K562 (cell line): ENCODE results near the gene ZNF440. TPM values are rescaled to one million over a fixed set of nuclear protein-coding genes. Genes with fewer than 3 reads are reported as not detected.
A peak's percentile ranks its signal among the peaks of the same experiment; 100 is the strongest.

Experiments used
- ATAC-seq: fragments of 200-7000 bp; cut with Tn5 transposase; 3 replicates; pipeline ENCODE4 v1.9.1; 2020; ENCODE audit warnings: moderate library complexity
- BruUV-seq: library from RNA; stranded (reverse); fragments of 400-500 nt; replicated peaks from 2 replicates; lab custom pipeline; 2021; lab: Mats Ljungman, UMichigan
- CTCF ChIA-PET: fragments of 300-600 bp; formaldehyde crosslinking; extraction: SDS; loops from one replicate; lab custom pipeline; 2021; ENCODE audit warnings: low intra/inter-chr PET ratio; lab: Yijun Ruan, JAX
- POLR2A ChIA-PET: fragments of 300-600, 350-650 bp; sonication (Branson Sonifier 250); formaldehyde crosslinking; extraction: SDS; loops from one replicate; lab custom pipeline; 2021; ENCODE audit warnings: antibody characterized with exemption, inconsistent platforms; lab: Yijun Ruan, JAX
- DNase-seq, 4 experiments: peaks; one replicate each; pipeline versions ENCODE4 v3.0.0 to v3.0.0-alpha.2; 2011 to 2018; ENCODE audit warnings: low spot score in 3 of 4, mixed read lengths in 3 of 4; ENCODE audit errors: extremely low read depth in 1 of 4
- FAIRE-seq: peaks from 2 replicates; lab custom pipeline; 2011; peaks lifted over from hg19 to GRCh38; lab: Jason Lieb, UNC
- H2AFZ ChIP-seq: 2 replicates; pipeline ENCODE4 v1.6.0; 2011; ENCODE audit warnings: low read depth, low read length, control low read depth, inconsistent platforms
- H3K27ac ChIP-seq: fragments of 200-600 bp; 3 replicates; pipeline ENCODE4 v1.8.0; 2011; ENCODE audit warnings: low read depth, mild to moderate bottlenecking, control low read depth, inconsistent platforms, low read length, moderate library complexity, mixed read lengths; ENCODE audit errors: extremely low read depth
- H3K27me3 ChIP-seq, 2 experiments: fragments of 300-600 bp in 1 of 2; 2 replicates in 1 of 2; 3 replicates in 1 of 2; pipeline versions ENCODE4 v1.6.0 to v1.8.0; 2011; ENCODE audit warnings: inconsistent platforms in 2 of 2, low read length in 2 of 2, mild to moderate bottlenecking in 1 of 2, mixed read lengths in 1 of 2, moderate library complexity in 1 of 2; ENCODE audit not compliant: control insufficient read depth in 2 of 2, insufficient read depth in 2 of 2
- H3K36me3 ChIP-seq: fragments of 300-600 bp; 3 replicates; pipeline ENCODE4 v1.8.0; 2011; ENCODE audit warnings: mild to moderate bottlenecking, low read length, inconsistent platforms; ENCODE audit not compliant: control insufficient read depth, insufficient read depth
- H3K4me1 ChIP-seq, 2 experiments: fragments of 200-600 bp in 1 of 2; replicated peaks in 1 of 2; 2 replicates in 1 of 2; 3 replicates in 1 of 2; pipeline versions ENCODE4 v1.5.1 to v1.8.0; 2011; ENCODE audit warnings: inconsistent platforms in 2 of 2, low read length in 2 of 2, mild to moderate bottlenecking in 1 of 2, mixed read lengths in 1 of 2, moderate library complexity in 1 of 2; ENCODE audit not compliant: control insufficient read depth in 2 of 2, insufficient read depth in 2 of 2
- H3K4me2 ChIP-seq: 2 replicates; pipeline ENCODE4 v1.6.1; 2011; ENCODE audit warnings: low read length, control low read depth, inconsistent platforms, mixed read lengths; ENCODE audit not compliant: insufficient read depth
- H3K4me3 ChIP-seq: fragments of 200-600 bp; sonication (generic), shearing (Covaris generic); 2 replicates; pipeline ENCODE4 v1.5.1; 2016; ENCODE audit warnings: control low read depth, inconsistent platforms
- H3K79me2 ChIP-seq: fragments of 200-600 bp; 3 replicates; pipeline ENCODE4 v1.8.0; 2011; ENCODE audit warnings: low read length, inconsistent platforms; ENCODE audit not compliant: control insufficient read depth, insufficient read depth
- H3K9ac ChIP-seq, 2 experiments: 2 replicates each; pipeline versions ENCODE4 v1.6.0 to v1.6.1; 2011; ENCODE audit warnings: low read depth in 2 of 2, low read length in 2 of 2, control low read depth in 1 of 2, inconsistent platforms in 1 of 2, mild to moderate bottlenecking in 1 of 2, mixed read lengths in 1 of 2; ENCODE audit not compliant: insufficient read depth in 1 of 2
- H3K9me1 ChIP-seq: one replicate; pipeline ENCODE4 v1.6.0; 2011; ENCODE audit warnings: inconsistent platforms, mild to moderate bottlenecking, low read length, moderate library complexity; ENCODE audit not compliant: control insufficient read depth, insufficient read depth
- H3K9me3 ChIP-seq: replicated peaks from 2 replicates; pipeline ENCODE4 v1.5.1; 2011; ENCODE audit warnings: low read depth, low read length, inconsistent platforms; ENCODE audit not compliant: control insufficient read depth, insufficient read depth
- H4K20me1 ChIP-seq: replicated peaks from 2 replicates; pipeline ENCODE4 v1.6.1; 2011; ENCODE audit warnings: low read length, inconsistent platforms, mixed read lengths; ENCODE audit not compliant: control insufficient read depth, insufficient read depth
- CBX3 ChIP-seq, 2 experiments: IDR thresholded peaks; 1 replicate in 1 of 2; 2 replicates in 1 of 2; pipeline ENCODE4 v1.6.1; 2012; ENCODE audit warnings: inconsistent platforms in 2 of 2, low read length in 2 of 2, borderline replicate concordance in 1 of 2, control low read depth in 1 of 2
- ZNF512 ChIP-seq: IDR thresholded peaks from 2 replicates; pipeline ENCODE4 v1.6.1; 2016; ENCODE audit warnings: missing genetic modification characterization, missing compliant biosample characterization
- in situ Hi-C: fragments of 300-500 bp; cut with MboI; formaldehyde crosslinking; loops from 4 replicates; pipeline ENCODE4 v1.15.0; 2018; ENCODE audit warnings: inconsistent platforms, mixed read lengths
- intact Hi-C: fragments of 100-400 bp; cut with micrococcal nuclease; formaldehyde crosslinking; loops from 2 replicates; pipeline ENCODE4 v1.14.2; 2022
- polyA plus RNA-seq, 8 experiments: library from polyadenylated mRNA; depleted of rRNA in 4 of 8; stranded (reverse) in 5 of 8; unstranded in 3 of 8; fragments of >200 nt; fragmentation: Nextera tagmentation in 2 of 8; fragmentation: Illumina TruSeq in 1 of 8; extraction: Ambion mirVana in 2 of 8; extraction: Trizol in 1 of 8; gene quantifications; 2 replicates each; pipeline versions ENCODE4 v1.2.1 to v1.2.3, GENCODE V29; 2011 to 2014; ENCODE audit warnings: inconsistent platforms in 1 of 8, missing spikeins in 1 of 8
- total RNA-seq, 7 experiments: library from RNA; depleted of rRNA in 6 of 7; stranded (reverse); fragments of >200 nt in 6 of 7; fragmentation: Illumina TruSeq in 2 of 7; extraction: Trizol in 2 of 7; gene quantifications; 2 replicates each; pipeline versions ENCODE4 v1.2.1 to v1.2.3, GENCODE V29; 2011 to 2021; ENCODE audit warnings: low replicate concordance in 1 of 7
- TF ChIP-seq, protein P1 (sequence below): fragments of 200-800 bp; sonication (Bioruptor generic); IDR thresholded peaks from 2 replicates; pipeline ENCODE4 v1.6.1; 2016; ENCODE audit warnings: missing genetic modification characterization, missing compliant biosample characterization

ZNF440 gene
- total and polyA plus RNA-seq, 9 of the 15 experiments (the other 6 are each of a cell fraction or from before 2014, with no cell fraction given): 5.9 to 32.6 (median 13.4) TPM

DNA sequence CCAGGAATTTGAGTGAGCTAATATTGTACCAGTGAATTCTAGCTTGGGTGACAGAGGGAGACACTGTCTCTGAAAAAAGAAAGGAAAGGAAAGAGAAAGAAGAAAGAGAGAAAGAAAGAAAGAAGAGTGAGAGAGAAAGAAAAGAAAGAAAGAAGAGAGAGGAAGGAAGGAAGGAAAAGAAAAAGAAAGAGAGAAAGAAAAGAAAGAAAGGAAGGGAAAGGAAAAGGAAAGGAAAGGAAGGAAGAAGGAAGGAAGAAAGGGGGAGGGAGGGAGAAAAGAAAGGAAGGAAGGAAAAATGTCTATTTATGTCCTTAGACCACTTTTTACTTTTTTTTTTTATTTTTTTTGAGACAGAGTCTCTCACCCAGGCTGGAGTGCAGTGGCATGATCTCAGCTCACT lies 21.1 kb upstream of the ZNF440 start:
- H4K20me1 ChIP-seq: no peaks in the 10 kb centered on the region
- DNase-seq: no peak
- no peak overlapping the region for H3K4me2 ChIP-seq
- H2AFZ ChIP-seq: no peak overlapping the region
- ChIA-PET POLR2A (no interaction called here), CTCF (no interaction called here)
- peaks cover 3 to 8% of the 10 kb centered on the region in 2 experiments; a peak in 3 of 5 replicates for H3K4me1 ChIP-seq
- FAIRE-seq: no peak
- H3K9me3 ChIP-seq: peaks cover 7% of the 10 kb centered on the region; the same call in 1 of the 2 replicates
- intact Hi-C loops: loop anchor here (10.0 kb wide), 1 partner anchor 62 kb away; no protein-coding TSS in a partner anchor
- TF ChIP-seq CBX3 (IDR thresholded peaks at IDR 0.05; ENCODE audit: borderline replicate concordance in 1 of 2, low read length in 2 of 2) (no peak), ZNF512 (tag) (peak; percentile 38; the same call in 1 of the 2 replicates)
- TF ChIP-seq, protein P1, sequence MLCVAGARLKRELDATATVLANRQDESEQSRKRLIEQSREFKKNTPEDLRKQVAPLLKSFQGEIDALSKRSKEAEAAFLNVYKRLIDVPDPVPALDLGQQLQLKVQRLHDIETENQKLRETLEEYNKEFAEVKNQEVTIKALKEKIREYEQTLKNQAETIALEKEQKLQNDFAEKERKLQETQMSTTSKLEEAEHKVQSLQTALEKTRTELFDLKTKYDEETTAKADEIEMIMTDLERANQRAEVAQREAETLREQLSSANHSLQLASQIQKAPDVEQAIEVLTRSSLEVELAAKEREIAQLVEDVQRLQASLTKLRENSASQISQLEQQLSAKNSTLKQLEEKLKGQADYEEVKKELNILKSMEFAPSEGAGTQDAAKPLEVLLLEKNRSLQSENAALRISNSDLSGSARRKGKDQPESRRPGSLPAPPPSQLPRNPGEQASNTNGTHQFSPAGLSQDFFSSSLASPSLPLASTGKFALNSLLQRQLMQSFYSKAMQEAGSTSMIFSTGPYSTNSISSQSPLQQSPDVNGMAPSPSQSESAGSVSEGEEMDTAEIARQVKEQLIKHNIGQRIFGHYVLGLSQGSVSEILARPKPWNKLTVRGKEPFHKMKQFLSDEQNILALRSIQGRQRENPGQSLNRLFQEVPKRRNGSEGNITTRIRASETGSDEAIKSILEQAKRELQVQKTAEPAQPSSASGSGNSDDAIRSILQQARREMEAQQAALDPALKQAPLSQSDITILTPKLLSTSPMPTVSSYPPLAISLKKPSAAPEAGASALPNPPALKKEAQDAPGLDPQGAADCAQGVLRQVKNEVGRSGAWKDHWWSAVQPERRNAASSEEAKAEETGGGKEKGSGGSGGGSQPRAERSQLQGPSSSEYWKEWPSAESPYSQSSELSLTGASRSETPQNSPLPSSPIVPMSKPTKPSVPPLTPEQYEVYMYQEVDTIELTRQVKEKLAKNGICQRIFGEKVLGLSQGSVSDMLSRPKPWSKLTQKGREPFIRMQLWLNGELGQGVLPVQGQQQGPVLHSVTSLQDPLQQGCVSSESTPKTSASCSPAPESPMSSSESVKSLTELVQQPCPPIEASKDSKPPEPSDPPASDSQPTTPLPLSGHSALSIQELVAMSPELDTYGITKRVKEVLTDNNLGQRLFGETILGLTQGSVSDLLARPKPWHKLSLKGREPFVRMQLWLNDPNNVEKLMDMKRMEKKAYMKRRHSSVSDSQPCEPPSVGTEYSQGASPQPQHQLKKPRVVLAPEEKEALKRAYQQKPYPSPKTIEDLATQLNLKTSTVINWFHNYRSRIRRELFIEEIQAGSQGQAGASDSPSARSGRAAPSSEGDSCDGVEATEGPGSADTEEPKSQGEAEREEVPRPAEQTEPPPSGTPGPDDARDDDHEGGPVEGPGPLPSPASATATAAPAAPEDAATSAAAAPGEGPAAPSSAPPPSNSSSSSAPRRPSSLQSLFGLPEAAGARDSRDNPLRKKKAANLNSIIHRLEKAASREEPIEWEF (CRISPR knock-in tag): no peak
- no peaks in the 10 kb centered on the region for H3K9me1 ChIP-seq
- no peaks in the 10 kb centered on the region for H3K36me3 ChIP-seq
- ATAC-seq: no peak
- no peak overlapping the region for H3K27ac ChIP-seq
- H3K27me3 ChIP-seq: no peaks in the 10 kb centered on the region
- H3K4me3 ChIP-seq: no peak overlapping the region
- H3K79me2 ChIP-seq: no peaks in the 10 kb centered on the region
- H3K9ac ChIP-seq: no peak overlapping the region
- in situ Hi-C loops: loop anchor here (10.0 kb wide), 1 partner anchor 352 kb away; the partner anchor contains the start of gene ZNF20
- no TSS peak for BruUV-seq
